ENCODE data around the gene RAB34. TPM values are rescaled to one million over a fixed set of nuclear protein-coding genes. Genes with fewer than 3 reads are reported as not detected.
A peak's percentile ranks its signal among the peaks of the same experiment; 100 is the strongest.

The RAB34 gene
- total RNA-seq, 3 donors from 2014 or later (not counting 1 experiment from before 2014, with no cell fraction given) = 3.7 to 12.9 (median 3.8) TPM

DNA sequence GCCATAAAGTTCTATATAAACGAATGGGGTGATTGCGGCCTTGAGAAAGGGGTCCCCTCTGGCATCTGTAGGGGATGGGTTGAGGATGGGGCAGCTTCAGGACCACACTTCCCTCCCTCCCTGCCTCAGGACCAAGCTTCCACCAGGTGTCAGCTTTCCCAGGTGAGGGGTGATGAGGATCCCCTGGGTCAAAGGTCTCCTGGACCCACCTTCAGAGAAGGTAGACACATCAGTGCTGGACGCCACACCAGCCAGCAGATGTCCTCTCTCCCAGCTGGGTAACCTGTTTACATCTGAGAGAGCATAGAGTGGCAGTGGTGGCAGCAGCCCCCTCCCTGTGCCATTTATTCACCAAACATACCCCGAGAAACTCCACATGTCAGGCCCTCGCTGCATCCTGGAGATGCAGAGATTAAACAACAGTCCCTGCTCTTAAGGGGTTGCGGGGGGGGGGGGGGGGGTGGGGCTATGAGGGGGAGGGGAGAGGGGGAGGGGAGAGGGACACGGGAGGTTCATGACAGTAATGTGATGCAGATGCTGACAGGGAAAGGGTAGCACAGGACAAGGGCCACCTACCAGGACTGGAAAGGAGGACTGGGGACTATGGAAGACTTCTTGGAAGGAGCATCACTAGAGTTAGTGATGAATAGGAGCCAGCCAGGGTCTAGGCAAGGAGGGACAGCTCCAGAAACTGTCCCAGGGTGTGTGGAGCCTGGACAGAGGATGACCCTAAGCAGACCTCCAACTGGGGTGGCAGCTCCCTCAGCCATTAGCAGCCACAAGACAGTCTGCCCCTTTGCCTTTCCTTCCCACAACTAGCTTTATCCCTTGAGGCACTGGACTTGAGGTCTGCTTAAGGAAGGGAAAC, 11.0 kb downstream of the RAB34 start:
- no peak for TF ChIP-seq CTCF (IDR thresholded peaks at IDR 0.05)
- peaks cover 12% of the 10 kb centered on the region for H3K36me3 ChIP-seq (ENCODE audit: control insufficient read depth, insufficient read depth, low read length)
- intact Hi-C loops (cut with micrococcal nuclease) = no loop called here
- DNase-seq (no peak), ATAC-seq (no peak)
- H3K4me3 ChIP-seq (ENCODE audit: low read length) = no peak overlapping the region
- WGBS (ENCODE audit: insufficient coverage) = 80% methylated on average over 2 of the region's 7 CpGs
- H3K9me3 Mint-ChIP-seq = no peaks in the 10 kb centered on the region
- no peak overlapping the region for H3K27ac Mint-ChIP-seq
- H3K4me3 Mint-ChIP-seq = no peak overlapping the region
- H3K27ac ChIP-seq (ENCODE audit: low read length) = no peak overlapping the region
- H3K27me3 Mint-ChIP-seq (ENCODE audit: low read depth in 2 of 2) = no peaks in the 10 kb centered on the region
- H3K36me3 Mint-ChIP-seq = no peaks in the 10 kb centered on the region
- H3K9me3 ChIP-seq (ENCODE audit: control insufficient read depth, insufficient read depth, low read length) = no peaks in the 10 kb centered on the region
- H3K4me1 ChIP-seq (ENCODE audit: control insufficient read depth, insufficient read depth, low read length) = peaks cover 10% of the 10 kb centered on the region
- H3K27me3 ChIP-seq (ENCODE audit: control insufficient read depth, insufficient read depth, low read length) = no peaks in the 10 kb centered on the region
- H3K4me1 Mint-ChIP-seq = peaks cover 8 to 23% of the 10 kb centered on the region in 2 donors

DNA sequence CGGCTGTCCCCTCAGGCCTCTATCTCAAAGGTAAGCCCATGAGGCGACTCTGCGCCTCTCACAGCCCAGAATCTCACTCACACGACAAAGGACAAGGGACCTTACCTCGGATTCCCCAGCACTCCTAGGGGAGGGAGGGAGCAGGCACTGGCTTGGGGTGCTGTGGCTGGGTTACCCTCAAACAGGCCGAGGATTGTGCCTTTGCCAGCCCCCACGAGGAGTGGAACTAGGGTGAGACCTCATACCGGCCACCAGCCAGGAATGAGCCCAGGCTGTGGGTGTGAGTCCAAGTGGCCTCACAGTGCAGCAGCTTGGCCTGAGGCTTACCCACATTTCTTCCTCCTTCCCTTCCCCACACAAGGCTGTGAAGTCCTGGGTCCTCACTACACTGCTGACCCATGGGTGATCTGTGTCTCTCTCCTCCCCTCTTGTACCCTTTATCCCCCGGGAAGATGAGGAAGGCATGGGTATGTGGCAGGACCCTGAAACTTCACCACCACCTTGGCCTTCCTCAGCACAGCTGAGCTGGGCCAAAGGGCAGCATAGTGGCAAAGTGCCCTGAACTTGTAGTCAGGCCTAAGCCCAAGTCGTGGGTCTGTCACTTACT, 11.8 kb downstream of the RAB34 start:
- Histone ChIP-seq H3K4me3 (ENCODE audit: low read length) (no peak overlapping the region), H3K36me3 (ENCODE audit: control insufficient read depth, insufficient read depth, low read length) (peaks cover 21% of the 10 kb centered on the region), H3K9me3 (ENCODE audit: control insufficient read depth, insufficient read depth, low read length) (no peaks in the 10 kb centered on the region), H3K27me3 (ENCODE audit: control insufficient read depth, insufficient read depth, low read length) (no peaks in the 10 kb centered on the region), H3K27ac (ENCODE audit: low read length) (no peak overlapping the region), H3K4me1 (ENCODE audit: control insufficient read depth, insufficient read depth, low read length) (peaks cover 5% of the 10 kb centered on the region)
- H3K4me3 Mint-ChIP-seq = no peak overlapping the region
- intact Hi-C loops (cut with micrococcal nuclease) = no loop called here
- H3K27me3 Mint-ChIP-seq (ENCODE audit: low read depth in 2 of 2) = no peaks in the 10 kb centered on the region
- DNase-seq (no peak), ATAC-seq (no peak)
- H3K36me3 Mint-ChIP-seq = no peaks in the 10 kb centered on the region
- no peak for TF ChIP-seq CTCF (IDR thresholded peaks at IDR 0.05)
- peak overlapping the region; percentile 43 to 54 for H3K27ac Mint-ChIP-seq
- WGBS (ENCODE audit: insufficient coverage) = 87% methylated on average over 10 of the region's 10 CpGs
- H3K9me3 Mint-ChIP-seq = no peaks in the 10 kb centered on the region
- H3K4me1 Mint-ChIP-seq = peaks cover 5 to 19% of the 10 kb centered on the region in 2 donors

GRCh38 chr17:28705074-28705659, 12.5 kb downstream of the RAB34 start:
- no peak overlapping the region for H3K4me3 Mint-ChIP-seq
- no peak for ATAC-seq
- H3K36me3 ChIP-seq (ENCODE audit: control insufficient read depth, insufficient read depth, low read length) = peaks cover 27% of the 10 kb centered on the region
- 86% methylated on average over 4 of the region's 5 CpGs for WGBS (ENCODE audit: insufficient coverage)
- H3K9me3 Mint-ChIP-seq = no peaks in the 10 kb centered on the region
- TF ChIP-seq CTCF (IDR thresholded peaks at IDR 0.05) = no peak
- H3K9me3 ChIP-seq (ENCODE audit: control insufficient read depth, insufficient read depth, low read length) = no peaks in the 10 kb centered on the region
- peaks cover 0 to 13% of the 10 kb centered on the region in 2 donors for H3K4me1 Mint-ChIP-seq
- intact Hi-C loops (cut with micrococcal nuclease) = no loop called here
- no peaks in the 10 kb centered on the region for H3K27me3 ChIP-seq (ENCODE audit: control insufficient read depth, insufficient read depth, low read length)
- H3K27me3 Mint-ChIP-seq (ENCODE audit: low read depth in 2 of 2) = no peaks in the 10 kb centered on the region
- no peaks in the 10 kb centered on the region for H3K4me1 ChIP-seq (ENCODE audit: control insufficient read depth, insufficient read depth, low read length)
- no peaks in the 10 kb centered on the region for H3K36me3 Mint-ChIP-seq
- H3K4me3 ChIP-seq (ENCODE audit: low read length) = no peak overlapping the region
- peak overlapping the region; percentile 43 to 54 for H3K27ac Mint-ChIP-seq
- H3K27ac ChIP-seq (ENCODE audit: low read length) = no peak overlapping the region
- DNase-seq = no peak

Measured in natural killer cell (primary cell).